Cortex of kidney (tissue), 1 donor: Measurements from ENCODE around the gene KRTAP9-6.
"Not testable (repeated sequence)": the region's sequence is repeated elsewhere in the genome, so short reads cannot be mapped to it uniquely, and the experiment has no call there.

Source experiments
- DNase-seq: peaks from one replicate; lab custom pipeline; 2025; lab: John Stamatoyannopoulos, UW

The KRTAP9-6 gene

GRCh38 chr17:41265078-41265477, at the start of gene KRTAP9-6:
TSS of gene KRTAP9-6 (plus strand) at chr17:41265378. CDS start at chr17:41265378, 0 bp downstream.
- DNase-seq, result no peak

GRCh38 chr17:41215681-41216080, 49.5 kb upstream of the KRTAP9-6 start:
- no peak for DNase-seq

DNA sequence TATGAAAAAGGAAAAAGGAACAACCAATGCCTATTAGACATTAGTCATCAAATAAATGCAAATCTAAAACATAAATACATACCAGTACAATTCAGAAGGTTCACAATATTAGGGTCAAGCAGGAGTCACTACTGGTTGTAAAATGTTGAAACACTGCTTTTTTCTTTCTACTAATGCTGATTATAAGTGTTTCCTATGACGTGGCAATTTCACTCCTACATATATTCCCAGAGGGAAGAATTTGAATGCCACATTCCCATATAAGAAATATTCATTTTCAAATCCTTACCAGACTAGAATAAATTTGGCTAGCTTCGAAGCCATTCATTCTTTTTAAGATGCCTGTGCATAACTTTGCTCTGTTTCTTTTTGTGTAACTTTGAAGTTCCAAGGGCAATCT, 41.4 kb upstream of the KRTAP9-6 start:
- DNase-seq, result no peak

DNA sequence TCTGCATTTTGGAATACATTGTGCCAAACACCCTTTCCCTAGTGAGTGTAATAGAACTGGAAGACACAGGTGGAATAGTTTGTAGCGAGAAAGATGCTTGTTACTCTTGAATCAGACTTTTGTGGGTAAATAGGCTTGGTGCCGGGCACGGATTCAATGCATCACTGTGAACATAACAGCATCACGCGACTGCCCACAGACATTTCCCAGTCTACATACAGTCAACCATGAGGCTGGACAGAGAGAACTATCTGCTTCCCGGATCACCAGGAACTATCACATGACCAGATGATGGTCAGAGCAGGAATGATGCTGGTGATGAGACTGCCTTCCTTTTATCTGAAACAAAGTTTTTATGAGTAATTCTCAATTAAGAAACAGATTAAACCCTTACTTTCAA, 39.1 kb upstream of the KRTAP9-6 start:
- no peak for DNase-seq

GRCh38 chr17:41226598-41227095, 38.5 kb upstream of the KRTAP9-6 start, which contains the start of gene KRTAP9-2:
TSS of gene KRTAP9-2 (plus strand) at chr17:41226648. CDS start at chr17:41226655, 7 bp downstream.
- not testable (repeated sequence) for DNase-seq

GRCh38 chr17:41230094-41230493, 35.1 kb upstream of the KRTAP9-6 start:
- no peak for DNase-seq

DNA sequence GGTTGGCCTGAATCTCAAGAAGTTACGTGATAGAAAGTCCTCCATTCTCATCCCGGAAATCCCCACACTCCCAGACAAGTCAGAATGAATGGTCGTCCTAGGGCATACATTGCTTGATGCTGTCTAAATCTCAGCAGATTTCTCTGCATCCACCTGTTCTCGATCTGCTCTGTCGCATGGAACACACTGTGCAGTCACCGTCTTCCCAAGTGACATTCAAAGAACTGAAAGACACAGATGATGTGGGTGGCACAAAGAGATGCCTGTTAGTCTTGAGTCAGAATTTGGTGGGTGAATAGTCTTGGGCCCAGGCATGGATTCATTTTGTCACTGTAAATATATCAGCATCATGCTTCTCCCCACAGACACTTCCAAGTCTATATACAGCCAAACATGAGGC, 33.4 kb upstream of the KRTAP9-6 start:
- DNase-seq, result no peak

DNA sequence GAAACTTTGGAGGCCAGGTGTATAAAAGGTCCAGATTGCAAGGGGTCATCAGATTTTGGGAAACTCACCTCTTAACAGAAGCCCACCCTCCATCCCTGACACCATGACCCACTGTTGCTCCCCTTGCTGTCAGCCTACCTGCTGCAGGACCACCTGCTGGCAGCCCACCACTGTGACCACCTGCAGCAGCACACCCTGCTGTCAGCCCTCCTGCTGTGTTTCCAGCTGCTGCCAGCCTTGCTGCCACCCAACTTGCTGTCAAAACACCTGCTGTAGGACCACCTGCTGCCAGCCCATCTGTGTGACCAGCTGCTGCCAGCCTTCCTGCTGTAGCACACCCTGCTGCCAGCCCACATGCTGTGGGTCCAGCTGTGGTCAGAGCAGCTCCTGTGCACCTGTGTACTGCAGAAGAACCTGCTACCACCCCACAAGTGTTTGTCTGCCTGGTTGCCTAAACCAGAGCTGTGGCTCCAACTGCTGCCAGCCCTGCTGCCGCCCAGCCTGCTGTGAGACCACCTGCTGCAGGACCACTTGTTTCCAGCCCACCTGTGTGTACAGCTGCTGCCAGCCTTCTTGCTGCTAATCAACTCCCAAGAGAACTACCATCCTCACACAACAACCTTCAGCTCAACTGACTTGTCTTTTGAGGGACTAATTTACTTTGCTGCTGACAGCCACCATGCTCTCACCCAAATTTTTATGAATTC, 32.6 kb upstream of the KRTAP9-6 start, which contains the start of gene KRTAP9-3:
TSS of gene KRTAP9-3 (plus strand) at position 51 of the 707 bp plus-strand sequence. CDS start at position 104, 53 bp downstream.
- DNase-seq, result not testable (repeated sequence)

DNA sequence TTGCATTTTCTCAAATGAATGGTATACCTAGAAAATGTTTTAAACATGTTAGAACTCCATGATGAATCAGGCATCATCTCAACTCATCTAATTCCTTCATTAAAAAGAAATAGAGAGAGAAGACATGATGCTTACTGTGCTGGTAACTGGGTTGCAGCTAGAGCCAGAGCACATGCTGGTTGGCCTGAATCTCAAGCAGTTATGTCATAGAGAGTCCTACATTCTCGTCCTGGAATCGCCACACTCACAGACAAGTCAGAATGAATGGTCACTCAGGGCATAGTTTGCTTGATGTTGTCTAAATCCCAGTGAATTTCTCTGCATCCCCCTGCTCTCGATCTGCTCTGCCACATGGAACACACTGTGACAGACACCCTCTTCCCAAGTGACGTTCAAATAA, 28.1 kb upstream of the KRTAP9-6 start:
- not testable (repeated sequence) for DNase-seq

- DNase-seq, result not testable (repeated sequence)
Observed at GRCh38 chr17:41237949-41238437, 27.2 kb upstream of the KRTAP9-6 start, which contains the start of gene KRTAP9-8. TSS of gene KRTAP9-8 (plus strand) at chr17:41237999. CDS start at chr17:41238052, 53 bp downstream.

- not testable (repeated sequence) for DNase-seq
Observed at GRCh38 chr17:41246995-41247787, 18.0 kb upstream of the KRTAP9-6 start.

GRCh38 chr17:41249637-41250240, 15.4 kb upstream of the KRTAP9-6 start, which contains the start of gene KRTAP9-4:
TSS of gene KRTAP9-4 (plus strand) at chr17:41249687. CDS start at chr17:41249721, 34 bp downstream.
- not testable (repeated sequence) for DNase-seq

DNA sequence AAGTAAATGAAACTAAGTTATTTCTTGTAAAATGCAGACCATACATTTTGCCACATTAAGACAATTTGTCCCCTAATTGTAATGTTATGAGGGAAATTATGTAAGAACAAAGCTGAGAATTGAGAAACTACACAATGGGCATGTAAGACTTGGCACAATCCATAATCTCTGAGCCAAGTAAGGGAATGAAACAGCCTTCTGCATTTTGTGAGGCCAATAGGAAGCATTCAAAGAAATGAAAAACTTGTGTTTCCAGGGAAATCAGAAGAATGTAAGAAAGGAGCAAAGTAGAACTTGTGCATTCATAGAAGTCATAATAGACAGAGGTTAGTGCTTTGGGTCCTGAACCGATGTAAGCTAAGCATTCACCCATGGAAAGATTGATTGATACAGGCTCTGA, 13.9 kb upstream of the KRTAP9-6 start:
- no peak for DNase-seq

DNA sequence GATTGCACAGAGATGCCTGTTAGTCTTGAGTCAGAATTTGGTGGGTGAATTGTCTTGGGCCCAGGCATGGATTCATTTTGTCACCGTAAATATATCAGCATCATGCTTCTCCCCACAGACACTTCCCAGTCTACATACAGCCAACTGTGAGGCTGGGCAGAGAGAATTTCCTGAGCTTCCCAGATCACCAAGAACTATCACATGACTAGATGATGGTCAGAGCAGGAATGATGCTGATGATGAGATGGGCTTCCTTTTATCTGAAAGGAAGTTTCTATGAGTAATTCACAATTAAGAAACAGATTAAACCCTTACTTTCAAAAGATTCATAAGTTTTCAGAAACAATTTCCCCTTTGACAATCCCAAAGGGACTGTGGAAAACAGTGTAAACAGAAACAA, 10.3 kb upstream of the KRTAP9-6 start:
- no peak for DNase-seq

- DNase-seq, result not testable (repeated sequence)
Observed at GRCh38 chr17:41255381-41256290, 9.5 kb upstream of the KRTAP9-6 start, which contains the start of gene KRTAP9-9. TSS of gene KRTAP9-9 (plus strand) at chr17:41255384.

- no peak for DNase-seq
Observed at GRCh38 chr17:41256291-41256685, 8.9 kb upstream of the KRTAP9-6 start.

- DNase-seq, result no peak
Observed at GRCh38 chr17:41258406-41258805, 6.8 kb upstream of the KRTAP9-6 start.

DNA sequence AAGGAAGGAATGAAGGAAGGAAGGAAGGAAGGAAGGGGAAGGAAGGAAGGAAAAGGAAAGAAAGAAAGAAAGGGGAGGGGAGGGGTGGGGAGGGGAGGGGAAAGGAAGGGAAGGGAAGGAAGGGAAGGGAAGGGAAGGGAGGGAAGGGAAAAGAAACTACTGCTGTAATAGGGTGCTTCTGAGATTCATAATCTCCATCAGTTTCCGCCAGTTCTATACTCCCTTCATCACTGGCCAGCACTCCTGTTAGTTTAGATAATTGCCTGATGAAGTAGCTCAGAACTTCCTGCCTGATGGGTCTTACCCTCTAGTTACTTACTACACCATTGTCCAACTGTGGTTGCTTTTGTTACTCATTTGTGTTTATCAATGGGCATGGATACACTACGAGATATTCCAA, 2.0 kb upstream of the KRTAP9-6 start:
- no peak for DNase-seq

DNA sequence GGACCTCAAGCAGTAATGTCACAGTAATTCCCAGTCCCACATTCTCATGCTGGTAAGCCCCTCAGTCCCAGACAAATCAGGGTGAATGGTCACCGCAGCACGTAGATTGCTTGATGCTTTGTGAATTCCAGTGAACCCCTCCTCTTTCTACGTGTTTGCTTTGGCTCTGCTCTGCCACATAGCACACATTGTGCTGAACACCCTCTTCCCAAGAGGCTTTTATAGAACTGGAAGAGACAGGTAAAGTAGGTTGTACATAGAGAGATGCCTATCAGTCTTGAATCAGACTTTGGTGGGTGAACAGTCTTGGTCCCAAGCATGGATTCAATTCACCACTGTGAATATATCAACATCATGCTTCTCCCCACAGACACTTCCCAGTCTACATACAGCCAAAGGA, 579 bp upstream of the KRTAP9-6 start:
- no peak for DNase-seq

DNA sequence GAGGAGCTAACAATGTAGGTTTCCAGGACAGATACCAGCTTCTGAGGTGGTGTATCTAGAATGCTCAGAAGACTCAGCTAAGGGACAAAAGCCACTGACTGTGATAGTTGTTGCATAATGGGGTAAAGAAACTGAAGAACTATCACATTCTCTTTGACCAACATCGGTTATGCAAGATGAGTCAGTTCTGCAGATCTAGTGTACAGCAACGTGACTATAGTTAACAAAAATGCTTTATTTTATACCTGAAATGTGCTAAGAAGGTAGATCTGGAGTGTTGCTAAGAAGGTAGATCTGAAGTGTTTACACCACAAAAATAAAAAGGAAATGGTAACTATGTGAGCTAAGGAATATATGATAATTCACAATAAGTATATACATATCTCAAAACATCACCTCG, 2.5 kb downstream of the KRTAP9-6 start:
- no peak for DNase-seq

DNA sequence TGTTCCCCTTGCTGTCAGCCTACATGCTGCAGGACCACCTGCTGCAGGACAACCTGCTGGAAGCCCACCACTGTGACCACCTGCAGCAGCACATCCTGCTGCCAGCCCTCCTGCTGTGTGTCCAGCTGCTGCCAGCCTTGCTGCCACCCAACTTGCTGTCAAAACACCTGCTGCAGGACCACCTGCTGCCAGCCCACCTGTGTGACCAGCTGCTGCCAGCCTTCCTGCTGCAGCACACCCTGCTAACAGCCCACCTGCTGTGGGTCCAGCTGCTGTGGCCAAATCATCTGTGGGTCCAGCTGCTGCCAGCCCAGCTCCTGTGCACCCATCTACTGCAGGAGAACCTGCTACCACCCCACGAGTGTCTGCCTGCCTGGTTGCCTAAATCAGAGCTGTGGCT, 6.1 kb downstream of the KRTAP9-6 start:
- DNase-seq, result not testable (repeated sequence)
